NCI-H526 (cell line): Measurements from ENCODE around the gene HPS1.

Experiments
- DNase-seq, 2 experiments: peaks; one replicate each; lab custom pipeline; 2025; lab: John Stamatoyannopoulos, UW

Gene HPS1

DNA sequence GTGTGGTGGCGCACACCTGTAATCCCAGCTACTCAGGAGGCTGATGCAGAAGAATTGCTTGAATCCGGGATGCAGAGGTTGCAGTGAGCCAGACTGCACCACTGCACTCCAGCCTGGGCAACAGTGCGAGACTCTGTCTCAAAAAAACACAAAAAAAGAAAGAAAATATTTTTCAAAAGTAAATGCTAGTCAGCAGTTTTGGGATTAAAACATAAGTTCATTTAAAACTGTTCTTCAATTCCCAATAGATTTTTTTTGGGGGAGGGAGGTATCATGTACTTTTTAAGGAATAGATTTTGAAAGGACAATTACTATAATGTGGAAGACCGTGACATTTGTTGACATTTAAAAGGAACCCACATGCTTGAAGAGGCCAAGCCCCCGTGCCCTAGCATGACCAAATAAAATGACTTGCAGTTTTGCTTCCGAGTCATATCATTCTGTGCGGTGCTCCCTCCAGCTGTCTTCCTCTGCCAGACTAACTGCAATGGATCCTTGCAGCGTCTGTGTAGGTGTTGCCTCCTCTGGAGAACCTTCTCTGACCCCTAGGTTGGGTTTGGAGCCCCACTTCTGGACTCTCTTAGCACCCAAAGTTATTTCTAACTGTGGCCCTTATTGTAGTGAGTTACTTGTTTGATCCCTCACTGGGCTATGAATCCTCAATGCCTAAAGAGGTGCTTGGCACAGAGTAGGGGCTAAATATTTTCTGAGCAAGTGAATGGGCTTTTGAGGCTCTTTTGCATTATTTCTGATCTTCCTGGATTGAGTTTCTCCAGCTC lies 17.4 kb upstream of the HPS1 start:
- no peak for DNase-seq

DNA sequence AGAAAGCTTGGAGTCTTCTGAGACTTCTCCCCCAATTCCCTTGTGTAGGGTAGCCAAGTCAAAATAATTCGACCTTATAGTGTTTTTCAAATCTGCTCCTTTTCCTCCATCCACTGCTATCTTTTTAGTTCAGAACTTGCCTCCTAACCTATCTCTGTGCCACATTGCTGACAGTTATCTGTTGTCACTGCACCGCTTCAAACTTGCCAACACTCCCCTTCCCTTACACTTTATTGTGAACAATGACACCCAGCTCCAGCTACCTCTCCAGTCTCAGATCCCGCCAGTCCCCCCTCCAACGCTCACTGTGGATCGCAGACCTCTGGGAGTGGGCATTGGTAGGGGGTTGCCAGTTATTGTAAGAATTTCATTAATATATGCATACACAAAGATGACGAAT lies 16.3 kb upstream of the HPS1 start:
- no peak for DNase-seq

DNA sequence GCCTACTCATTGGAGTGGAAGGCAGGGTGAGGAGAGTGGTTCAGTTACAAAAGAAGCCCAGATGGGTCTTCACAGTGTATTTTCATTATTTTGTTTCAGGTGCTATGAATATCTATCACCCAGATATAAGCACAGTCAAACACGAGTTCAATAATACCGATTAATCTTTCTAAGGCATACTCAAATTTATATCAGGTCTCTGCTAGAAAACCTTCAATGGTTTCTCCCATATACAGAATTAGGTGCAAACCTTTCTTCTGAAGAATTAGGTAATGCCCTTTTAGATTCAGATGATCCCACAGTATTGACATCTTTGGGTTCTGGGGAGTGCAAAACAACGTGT lies 14.7 kb upstream of the HPS1 start:
- no peak for DNase-seq

DNA sequence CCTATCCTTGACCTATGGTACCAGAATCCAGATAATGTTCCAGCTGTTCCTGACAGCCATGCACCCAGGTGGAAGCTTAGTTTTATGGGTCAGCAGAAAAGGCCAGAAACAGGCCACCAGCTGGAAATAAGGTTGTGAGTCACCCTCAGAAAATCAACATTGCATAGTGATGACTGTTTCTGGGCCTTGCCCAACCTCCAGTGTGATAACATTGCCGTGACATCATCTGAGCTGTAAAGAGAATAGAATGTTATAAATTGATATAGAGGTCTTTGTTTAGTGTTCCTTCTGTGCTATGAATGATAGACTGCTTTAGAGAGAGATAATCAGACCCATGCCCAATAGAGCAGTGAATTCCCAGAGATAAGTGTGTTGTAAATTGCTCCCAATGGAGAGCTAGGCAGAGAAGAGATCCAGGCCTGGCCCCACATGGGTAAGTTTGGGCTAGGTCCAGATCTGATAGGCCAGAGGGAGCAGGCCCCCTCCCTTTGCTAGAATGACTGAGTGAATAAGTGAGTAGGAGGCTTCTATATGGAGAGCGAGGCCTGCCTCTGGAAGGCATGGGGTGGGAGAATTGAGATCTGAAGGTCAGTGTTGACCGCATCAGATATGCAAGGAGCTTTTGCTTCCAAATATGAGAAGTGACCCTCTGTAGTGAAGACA lies 14.2 kb upstream of the HPS1 start:
- DNase-seq = no peak

DNA sequence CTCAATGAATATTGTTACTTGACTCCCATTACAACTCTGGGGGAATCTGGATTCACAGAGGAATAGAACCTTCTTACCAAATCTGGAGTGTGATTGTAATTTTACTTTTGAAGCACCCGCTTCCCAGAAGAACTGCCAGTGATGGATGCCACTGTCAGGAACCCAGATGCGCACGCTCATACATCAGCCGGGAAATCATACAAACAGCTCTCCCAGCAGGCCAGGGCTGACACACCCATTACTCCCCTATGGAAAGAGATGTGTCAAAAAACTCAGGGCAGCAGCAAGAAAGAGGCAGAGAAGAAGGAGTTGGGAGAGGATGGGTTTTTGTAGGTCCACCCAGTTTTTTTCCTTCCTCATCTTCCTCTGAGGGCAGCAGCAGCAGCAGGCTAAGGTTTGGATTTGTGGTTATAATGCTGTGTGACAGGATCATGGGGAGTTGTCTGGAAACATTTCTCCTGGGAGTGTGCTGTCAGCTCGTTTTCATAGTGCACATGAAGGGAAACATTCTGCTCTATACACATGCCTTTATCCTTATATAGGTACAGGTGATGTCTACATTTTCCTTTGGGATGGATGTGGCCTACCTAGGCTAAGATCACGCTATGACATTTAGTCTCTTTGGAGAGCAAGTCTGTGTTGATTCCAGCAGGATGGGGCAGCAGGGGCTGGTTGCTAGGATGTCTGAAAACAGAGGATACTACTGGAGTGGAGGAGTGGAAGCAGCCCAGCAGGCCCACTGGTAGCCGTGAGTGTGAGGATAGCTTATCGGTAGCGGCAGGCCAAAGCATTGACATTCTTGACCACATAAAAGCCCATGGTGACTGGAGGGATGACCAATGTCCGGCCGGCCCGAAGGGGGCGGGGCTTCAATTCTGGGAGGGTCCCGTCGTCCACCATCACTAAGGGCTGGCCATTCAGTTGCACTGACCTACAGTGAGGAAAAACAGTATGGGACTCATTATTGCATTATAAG lies 12.4 kb upstream of the HPS1 start:
- DNase-seq = no peak

DNA sequence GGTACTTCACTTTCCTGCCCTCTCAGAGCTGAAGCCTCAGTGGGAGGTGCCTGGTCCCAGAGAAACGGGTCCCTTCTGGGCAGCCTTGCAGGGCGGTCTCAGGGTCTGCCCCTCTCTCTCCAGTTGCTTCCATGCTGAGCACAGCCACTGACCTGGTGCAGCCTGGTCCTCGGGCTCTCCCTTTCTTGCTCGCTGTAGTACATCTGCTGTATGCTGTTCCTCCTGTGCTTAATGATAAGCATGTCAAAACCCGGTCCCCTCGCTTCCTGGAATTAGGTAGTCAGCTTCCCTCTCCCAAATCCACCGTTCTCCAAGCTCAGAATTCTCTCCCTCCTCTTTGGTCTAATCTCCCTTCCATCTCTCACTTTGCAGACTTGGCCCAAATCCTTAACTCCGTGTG lies 11.0 kb upstream of the HPS1 start:
- no peak for DNase-seq

DNA sequence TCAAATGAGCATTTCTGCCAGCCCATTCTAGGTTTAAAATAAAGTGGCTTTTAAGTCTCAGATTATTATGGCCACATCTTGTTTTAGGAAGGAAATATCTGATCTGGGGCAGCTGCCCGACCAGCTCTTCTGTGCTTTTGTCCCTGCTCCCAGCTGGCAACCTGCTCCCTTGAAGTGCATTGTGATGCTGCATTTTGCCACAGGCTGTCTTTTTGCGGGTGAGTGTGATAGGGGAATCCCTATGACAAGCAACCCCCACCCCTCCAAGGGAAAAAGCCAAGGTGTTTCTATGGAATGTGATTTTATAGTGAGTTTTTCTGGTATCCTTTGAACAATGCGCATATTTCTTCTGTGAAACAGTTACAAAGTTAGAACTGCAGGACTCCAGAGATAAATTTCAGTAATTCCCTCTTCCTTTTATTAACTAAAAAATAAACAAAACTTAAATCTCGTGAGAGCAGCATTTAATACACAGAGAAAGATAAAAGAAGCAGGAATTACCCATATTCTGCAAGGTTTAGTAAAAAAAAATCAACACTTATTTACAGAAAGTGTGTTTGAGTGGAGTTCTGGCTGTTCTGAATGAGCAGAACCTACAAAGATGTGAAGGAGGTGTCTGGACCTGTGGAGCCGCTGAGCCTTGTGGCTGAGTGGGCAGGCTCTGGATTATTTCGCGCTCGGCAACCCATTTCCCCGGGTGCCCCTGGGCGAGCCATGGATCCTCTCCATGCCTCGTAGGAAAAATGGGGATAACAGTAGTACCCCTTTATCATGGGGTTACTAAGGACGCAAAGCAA lies 10.1 kb upstream of the HPS1 start:
- no peak for DNase-seq

DNA sequence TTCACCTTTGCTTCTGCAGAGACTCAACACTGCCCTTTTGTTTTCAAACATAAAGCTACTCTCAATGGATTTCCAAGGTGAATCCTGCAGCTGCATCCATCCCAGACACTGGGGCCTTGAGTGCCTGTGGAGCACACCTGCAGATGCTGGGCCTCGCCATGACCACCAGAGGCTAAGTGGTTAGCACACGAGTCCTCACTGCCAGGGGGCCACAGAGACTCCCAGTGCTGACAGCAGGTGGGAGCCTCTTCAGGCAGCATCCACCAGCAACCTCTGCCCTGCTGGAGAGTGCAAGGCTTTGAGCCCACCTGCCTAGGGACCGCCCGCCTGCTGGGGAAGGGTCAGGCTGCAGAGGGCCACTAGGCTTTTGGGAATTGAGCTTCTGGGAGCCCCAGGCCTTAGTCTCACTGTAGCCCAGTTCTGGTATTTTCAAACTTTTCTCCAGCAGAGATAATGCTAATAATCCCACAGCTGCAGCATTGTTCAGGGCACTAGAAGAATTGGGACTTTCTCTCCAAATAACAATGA lies 9.4 kb upstream of the HPS1 start:
- DNase-seq = no peak

DNA sequence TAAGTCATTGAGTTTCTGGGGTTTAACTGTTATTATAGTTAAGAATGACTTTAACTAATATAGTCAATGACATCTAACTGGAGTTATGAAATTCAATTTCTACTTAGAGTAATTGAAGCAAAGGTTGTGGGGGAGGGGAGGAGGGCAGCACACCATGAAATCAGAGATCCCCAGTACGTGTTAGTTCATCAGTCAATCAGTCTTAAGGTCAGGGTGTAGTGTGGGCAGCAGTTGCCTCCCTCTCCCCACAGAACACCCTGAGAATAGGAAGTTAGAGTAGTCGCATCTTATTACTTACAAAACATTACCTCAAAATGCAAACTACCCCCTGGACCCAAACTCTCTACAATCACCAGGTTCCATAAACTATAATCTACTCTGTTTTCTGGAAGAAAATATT lies 7.0 kb upstream of the HPS1 start:
- no peak for DNase-seq

DNA sequence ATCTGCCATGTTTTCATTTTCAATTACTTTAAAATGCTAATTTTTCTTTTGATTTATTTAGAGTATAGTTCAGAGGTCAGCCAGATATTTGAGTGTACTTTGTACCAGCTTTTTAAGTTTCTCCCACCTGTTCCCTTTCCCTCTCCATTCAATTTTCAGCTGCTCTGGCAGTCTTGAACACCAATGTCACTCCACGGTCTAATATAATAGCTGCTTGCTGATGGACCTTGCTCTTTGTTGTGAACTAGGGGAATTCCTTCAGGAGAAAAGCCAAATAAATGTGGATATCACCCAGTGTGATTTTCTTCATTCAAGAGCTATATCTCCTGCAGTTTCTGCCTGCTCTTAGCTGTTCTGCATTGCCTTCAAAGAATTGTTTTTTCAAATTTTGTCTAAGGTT lies 3.9 kb upstream of the HPS1 start:
- no peak for DNase-seq

DNA sequence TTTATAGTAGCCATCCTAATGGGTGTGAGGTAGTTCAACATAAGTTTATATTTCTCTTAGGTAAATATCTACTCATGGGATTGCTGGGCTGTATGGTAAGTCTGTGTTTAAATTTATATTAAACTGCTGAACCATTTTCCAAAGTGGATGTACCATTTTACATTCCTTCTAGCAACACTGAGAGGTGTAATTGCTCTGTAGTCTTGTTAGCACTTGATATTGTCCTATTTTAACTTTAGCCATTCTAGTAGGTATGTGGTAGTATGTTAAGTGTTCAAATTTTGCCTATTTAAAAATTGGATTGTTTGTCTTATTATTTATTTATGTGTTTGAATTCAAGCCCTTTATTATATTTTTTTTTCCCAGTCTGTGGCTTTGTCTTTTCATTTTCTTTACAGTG lies 2.6 kb upstream of the HPS1 start:
- no peak for DNase-seq

DNA sequence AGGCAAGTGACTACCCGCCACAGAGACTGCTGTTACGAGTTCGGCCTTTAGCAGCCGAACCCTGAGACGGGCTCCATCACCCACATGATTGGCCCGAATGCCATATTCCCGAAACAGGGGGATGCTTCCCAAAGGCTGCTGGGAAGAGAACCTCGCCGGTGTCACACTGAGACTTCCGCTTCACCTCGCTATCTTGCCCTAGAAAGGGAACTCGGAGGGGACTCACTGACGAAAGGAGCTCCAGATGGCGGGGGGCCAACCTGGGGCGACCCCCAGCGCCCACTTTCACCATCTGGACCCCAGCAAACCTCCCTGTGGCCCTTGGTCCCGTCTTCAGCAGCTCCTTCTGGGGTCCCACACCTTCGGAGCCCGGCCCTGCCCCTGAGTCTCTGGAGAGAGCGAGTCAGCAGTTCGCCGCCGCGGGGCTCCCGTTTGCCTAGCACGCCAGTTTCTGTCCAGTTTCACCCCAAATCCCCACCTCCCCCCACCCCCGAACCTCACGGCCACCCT lies 529 bp downstream of the HPS1 start:
- peak in 1 of 2 experiments; percentile 17 for DNase-seq

DNA sequence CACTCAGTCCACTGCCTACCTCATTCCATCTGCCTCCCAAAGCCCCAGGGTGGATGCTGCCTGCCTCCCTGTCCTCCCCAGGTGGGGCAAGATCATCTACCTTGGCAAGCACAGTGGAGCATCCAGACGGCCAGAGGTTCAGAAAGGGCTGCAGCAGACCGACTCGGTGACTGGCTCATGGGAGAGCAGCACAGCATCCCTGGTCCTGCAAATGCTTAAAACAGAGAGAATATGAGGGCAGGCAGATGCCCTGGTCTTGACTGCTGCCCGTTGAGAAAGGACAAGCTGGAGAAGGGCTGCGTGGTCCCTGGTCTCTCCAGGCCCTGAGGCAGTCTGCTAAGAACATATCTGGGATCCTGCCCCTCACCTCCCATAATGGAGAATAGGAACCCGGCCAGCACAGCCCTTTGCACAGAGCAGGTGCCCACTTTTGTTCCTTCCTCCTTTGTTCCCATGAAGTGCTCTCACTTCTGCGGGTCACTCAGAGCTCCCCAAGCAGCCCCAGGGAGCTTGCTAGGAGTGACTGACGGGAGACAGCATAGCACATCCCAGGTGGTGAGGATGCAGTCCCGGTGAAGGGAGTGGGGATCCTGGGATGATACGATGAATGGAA lies 1.4 kb downstream of the HPS1 start:
- DNase-seq = no peak

DNA sequence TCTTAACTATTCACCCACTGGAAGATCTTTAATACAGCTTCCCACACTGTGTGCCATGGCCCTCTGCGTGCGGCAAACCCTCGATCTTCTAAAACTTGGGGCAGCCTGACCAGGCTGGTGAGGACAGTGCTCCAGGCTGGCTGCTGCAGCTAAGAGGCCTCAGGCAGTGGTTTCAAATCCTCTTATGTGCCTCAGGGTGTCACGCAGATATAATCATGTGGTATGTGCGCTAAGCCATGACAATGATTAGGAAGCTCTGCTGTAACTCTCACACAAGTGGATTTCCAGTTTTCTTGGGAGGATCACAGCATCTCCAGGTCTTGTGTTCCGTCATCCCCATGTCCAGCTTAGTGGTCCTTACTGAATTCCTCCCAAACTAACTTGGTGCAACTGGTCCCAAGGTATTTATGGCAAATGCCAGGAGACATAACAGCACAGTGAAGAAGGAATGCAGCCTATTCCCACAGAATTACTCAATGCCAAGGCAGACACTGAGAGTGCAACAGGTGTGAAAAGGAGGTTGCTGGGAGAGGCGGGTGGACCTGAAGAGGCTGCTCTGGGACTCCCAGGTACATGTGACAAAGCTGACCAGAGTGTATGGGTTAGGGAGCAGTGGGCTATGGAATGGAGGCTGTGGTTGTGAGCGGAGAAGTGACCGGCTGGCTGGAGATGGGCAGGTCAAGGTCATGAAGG lies 2.3 kb downstream of the HPS1 start:
- DNase-seq = no peak

DNA sequence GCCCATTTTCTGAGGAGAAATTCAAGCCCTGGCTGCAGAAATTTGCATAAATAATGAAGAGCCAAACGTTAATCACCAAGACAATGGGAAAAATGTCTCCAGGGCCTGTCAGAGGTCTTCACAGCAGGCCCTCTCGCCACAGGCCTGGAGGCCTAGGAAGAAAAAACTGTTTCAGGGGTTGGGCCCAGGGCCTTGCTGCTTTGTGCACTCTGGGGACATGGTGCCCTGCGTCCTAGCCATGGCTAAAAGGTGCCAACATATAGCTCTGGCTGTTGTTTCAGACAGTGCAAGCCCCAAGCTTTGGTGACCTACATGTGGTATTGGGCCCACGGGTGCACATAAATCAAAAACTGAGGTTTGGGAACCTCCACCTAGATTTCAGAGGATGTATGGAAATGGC lies 8.0 kb downstream of the HPS1 start:
- no peak for DNase-seq

DNA sequence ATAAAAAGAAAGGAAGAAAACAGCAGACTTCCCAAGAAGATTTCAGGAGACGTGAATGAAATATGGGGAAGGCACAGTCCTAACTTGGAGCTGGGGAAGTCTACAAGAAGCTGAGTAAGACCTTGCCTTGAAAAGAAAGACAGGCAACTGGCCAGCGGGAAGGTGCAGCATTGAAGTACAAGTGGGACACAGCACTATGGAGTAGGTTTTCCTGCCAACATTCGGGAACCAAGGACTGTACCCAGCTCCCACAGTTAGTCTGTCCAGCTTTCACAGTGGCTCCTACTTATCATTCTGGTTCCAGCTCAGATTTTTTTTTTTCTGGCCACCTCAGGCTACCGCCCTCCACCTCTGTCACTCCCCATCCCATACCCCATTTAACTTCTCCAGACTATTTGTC lies 10.0 kb downstream of the HPS1 start:
- no peak for DNase-seq

DNA sequence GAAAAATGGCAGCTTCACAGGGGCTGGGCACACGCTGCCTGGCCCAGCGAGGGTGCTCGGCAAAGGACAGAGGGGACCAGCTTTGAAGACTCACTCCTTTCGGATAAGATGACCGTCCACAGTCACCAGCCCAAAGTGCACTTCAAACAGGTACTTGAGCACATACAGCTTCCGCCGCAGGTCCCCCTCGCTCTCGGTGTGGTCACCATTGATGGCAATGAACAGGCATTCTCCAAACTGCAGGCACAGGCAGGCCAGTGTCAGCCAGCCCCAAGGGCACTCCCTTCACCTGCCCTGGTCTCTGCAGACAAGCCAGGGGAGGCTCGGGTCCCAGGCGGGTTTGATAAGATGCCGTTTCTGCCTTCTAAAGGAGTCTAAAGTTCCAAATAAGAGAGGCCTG lies 11.6 kb downstream of the HPS1 start:
- DNase-seq = no peak

DNA sequence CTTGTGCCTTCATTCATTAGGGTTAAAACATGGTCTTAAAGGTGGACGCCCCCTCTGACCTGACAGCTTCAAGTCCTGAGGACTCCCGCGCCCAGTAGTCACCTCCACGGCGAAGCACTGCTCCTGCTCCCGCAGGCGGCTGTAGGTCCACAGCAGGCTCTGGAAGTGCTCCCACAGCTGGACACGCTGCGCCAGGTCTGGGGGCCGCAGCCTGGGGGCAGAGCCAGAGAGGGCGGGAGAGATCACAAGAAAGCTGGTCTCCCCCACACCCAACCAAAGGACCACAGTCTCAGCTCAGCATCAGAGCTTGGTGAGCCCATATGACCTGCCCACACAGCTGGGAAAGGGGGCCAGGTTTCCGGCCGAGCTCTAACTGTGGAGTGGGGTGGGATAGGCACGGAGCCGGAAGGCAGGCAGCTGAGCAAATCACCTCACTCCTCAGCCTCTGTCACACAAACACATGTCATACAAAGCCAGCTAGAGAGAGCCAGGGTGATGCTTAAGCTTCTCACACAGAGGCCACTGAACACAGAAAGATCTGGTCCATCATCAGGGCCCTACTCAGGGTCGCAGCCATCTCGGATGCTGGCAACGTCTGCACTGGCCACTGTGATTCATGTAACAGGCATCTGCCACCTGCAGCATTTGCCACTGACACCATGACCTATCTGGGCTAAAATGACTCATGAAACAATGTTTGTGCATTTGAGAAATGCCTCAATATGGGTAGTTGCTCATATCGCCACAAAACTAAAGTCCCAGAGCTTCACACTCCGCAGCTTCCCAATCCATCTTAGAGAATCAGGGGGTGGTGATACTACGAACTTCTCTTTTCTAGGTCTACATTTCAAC lies 12.6 kb downstream of the HPS1 start:
- no peak for DNase-seq

DNA sequence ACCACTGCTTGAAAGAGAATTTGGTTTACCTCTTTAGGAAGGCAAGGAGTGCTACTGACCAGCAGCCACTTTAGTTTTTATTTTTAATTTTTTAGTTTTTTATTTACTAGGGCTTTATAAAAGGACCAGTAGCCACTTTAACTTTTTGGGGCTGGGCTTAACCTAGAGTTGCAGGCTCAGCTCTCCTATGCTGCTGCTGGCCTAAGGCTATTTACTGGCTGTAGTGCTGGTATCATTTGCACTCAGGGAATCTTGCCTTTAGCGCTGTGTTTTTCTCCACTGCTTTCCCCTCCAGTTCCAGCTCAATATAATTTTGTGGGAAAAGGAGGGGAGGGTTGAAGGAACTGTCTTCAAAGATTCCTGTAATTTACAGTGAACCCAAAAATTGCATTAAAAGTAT lies 13.4 kb downstream of the HPS1 start:
- no peak for DNase-seq

DNA sequence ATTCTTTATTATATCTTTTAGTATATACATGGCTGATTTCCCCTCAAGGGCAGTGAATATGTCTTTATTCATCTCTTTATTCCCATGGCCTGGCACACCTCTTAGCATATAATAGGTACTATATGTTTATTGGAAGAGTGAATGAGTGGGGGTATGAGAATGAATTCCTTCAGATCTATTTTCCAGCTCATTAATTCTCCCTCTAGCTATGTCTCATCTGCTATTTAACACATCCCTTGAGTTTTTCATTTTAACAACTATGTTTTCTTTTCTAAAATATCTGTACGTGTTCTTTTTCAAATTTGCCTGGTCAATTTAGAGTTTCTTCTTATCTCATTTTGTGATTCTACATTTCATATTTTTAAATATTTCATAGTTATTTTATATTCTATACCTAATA lies 14.4 kb downstream of the HPS1 start:
- DNase-seq = no peak
